ENCODE data around the gene SLAIN2. TPM values are rescaled to one million over a fixed set of nuclear protein-coding genes. Genes with fewer than 3 reads are reported as not detected.

The SLAIN2 gene
- total and polyA plus RNA-seq, 2 of the 4 experiments (the other 2 are of a cell fraction): 23.3 to 53.0 TPM

DNA sequence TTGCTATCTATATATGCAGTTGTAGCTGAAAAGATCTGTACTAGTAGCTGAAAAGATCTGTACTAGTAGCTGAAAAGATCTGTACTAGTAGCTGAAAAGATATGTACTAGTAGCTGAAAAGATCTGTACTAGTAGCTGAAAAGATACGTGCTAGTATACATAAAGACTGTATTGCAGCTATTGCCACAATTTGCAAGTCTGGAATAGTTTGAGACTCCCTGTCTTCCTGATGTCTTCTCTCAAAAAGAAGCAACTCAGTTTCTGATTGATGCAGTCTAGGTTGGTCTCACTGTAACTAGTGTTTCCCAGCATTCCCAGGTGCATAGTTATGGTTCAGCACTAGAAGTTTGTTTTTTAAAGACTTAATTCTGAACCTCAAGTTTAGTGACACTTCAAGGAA is 15.0 kb downstream of the SLAIN2 start:
- H2AK9ac ChIP-seq (replicated peaks; ENCODE audit: low read depth, low read length, poor library complexity): no peak overlapping the region
- intact Hi-C loops (cut with micrococcal nuclease) (no loop called here), dilution Hi-C loops (cut with HindIII; ENCODE audit: low sequenced_read_pairs, unreplicated experiment) (no loop called here), in situ Hi-C loops (cut with MboI; ENCODE audit: low sequenced_read_pairs) (loop anchor here (25.0 kb wide), 1 partner anchor 494 kb away; no protein-coding TSS in a partner anchor)
- no peak overlapping the region for H3K4me3 ChIP-seq (ENCODE audit: insufficient read depth, low read depth, low read length)
- no peak overlapping the region for H4K5ac ChIP-seq (ENCODE audit: low read depth, low read length)
- no CpG with 5 or more reads among the region's 1 CpG for WGBS, 2 experiments (ENCODE audit: extremely low coverage in 2 of 2, insufficient read length in 1 of 2)
- no peak overlapping the region for H3K4me2 ChIP-seq (ENCODE audit: low read depth, low read length)
- 0 out of 2 replicates have a peak, but pooled peaks cover 7% of the 10 kb centered on the region for H3K9me1 ChIP-seq (ENCODE audit: insufficient read depth, low read length)
- H3K14ac ChIP-seq (replicated peaks; ENCODE audit: low read depth, low read length): no peak overlapping the region
- ChIA-PET CTCF (interaction anchor here (0.8 kb wide), 1 partner anchor 13 kb away, joined by 3 read pairs; no protein-coding TSS in a partner anchor), POLR2A (ENCODE audit: unreplicated experiment) (no interaction called here)
- TF ChIP-seq RAD21 (IDR thresholded peaks at IDR 0.05; ENCODE audit: low read length) (no peak), RCOR1 (IDR thresholded peaks at IDR 0.05; ENCODE audit: insufficient replicate concordance, low read length) (no peak), NFE2L2 (IDR thresholded peaks at IDR 0.05; ENCODE audit: low read depth, low read length) (no peak), MAFK (IDR thresholded peaks at IDR 0.05; ENCODE audit: low read depth, low read length) (no peak), RFX5 (IDR thresholded peaks at IDR 0.05; ENCODE audit: low read depth, low read length) (no peak), MAZ (IDR thresholded peaks at IDR 0.05; ENCODE audit: borderline replicate concordance, low read depth, low read length) (no peak), SMC3 (IDR thresholded peaks at IDR 0.05; ENCODE audit: low read depth, low read length) (no peak), POLR2A (IDR thresholded peaks at IDR 0.05; ENCODE audit: low read depth, low read length) (no peak), BHLHE40 (IDR thresholded peaks at IDR 0.05; ENCODE audit: low read depth, low read length) (no peak), CEBPB (IDR thresholded peaks at IDR 0.05; ENCODE audit: low read depth, low read length) (no peak), MXI1 (IDR thresholded peaks at IDR 0.05; ENCODE audit: borderline replicate concordance, low read depth, low read length) (no peak), FOS (IDR thresholded peaks at IDR 0.05; ENCODE audit: low read depth, low read length) (no peak), CHD1 (IDR thresholded peaks at IDR 0.05; ENCODE audit: low read depth, low read length) (no peak)
- TF ChIP-seq, protein P1, sequence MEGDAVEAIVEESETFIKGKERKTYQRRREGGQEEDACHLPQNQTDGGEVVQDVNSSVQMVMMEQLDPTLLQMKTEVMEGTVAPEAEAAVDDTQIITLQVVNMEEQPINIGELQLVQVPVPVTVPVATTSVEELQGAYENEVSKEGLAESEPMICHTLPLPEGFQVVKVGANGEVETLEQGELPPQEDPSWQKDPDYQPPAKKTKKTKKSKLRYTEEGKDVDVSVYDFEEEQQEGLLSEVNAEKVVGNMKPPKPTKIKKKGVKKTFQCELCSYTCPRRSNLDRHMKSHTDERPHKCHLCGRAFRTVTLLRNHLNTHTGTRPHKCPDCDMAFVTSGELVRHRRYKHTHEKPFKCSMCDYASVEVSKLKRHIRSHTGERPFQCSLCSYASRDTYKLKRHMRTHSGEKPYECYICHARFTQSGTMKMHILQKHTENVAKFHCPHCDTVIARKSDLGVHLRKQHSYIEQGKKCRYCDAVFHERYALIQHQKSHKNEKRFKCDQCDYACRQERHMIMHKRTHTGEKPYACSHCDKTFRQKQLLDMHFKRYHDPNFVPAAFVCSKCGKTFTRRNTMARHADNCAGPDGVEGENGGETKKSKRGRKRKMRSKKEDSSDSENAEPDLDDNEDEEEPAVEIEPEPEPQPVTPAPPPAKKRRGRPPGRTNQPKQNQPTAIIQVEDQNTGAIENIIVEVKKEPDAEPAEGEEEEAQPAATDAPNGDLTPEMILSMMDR (conservative IDR thresholded peaks at IDR 0.05; ENCODE audit: low read depth, low read length): no peak
- TF ChIP-seq, protein P2, sequence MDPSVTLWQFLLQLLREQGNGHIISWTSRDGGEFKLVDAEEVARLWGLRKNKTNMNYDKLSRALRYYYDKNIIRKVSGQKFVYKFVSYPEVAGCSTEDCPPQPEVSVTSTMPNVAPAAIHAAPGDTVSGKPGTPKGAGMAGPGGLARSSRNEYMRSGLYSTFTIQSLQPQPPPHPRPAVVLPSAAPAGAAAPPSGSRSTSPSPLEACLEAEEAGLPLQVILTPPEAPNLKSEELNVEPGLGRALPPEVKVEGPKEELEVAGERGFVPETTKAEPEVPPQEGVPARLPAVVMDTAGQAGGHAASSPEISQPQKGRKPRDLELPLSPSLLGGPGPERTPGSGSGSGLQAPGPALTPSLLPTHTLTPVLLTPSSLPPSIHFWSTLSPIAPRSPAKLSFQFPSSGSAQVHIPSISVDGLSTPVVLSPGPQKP (IDR thresholded peaks at IDR 0.05; ENCODE audit: borderline replicate concordance, low read depth, low read length): no peak
- TF ChIP-seq, protein P3, sequence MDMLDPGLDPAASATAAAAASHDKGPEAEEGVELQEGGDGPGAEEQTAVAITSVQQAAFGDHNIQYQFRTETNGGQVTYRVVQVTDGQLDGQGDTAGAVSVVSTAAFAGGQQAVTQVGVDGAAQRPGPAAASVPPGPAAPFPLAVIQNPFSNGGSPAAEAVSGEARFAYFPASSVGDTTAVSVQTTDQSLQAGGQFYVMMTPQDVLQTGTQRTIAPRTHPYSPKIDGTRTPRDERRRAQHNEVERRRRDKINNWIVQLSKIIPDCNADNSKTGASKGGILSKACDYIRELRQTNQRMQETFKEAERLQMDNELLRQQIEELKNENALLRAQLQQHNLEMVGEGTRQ (IDR thresholded peaks at IDR 0.05; ENCODE audit: low read depth, low read length): no peak
- H4K20me1 ChIP-seq (ENCODE audit: insufficient read depth, low read length): peaks cover 52% of the 10 kb centered on the region
- no peak overlapping the region for H3K4ac ChIP-seq (ENCODE audit: low read depth, low read length)
- H2BK5ac ChIP-seq (ENCODE audit: low read depth, low read length, poor library complexity, severe bottlenecking): no peak overlapping the region
- no peak; the same call in 1 of the 2 replicates for ATAC-seq (ENCODE audit: low read depth)
- DNase-seq: no peak
- no peak overlapping the region for H3K23ac ChIP-seq (ENCODE audit: low read depth, low read length)
- H3K4me1 ChIP-seq (ENCODE audit: control insufficient read depth, insufficient read depth, low read length): peaks cover 5% of the 10 kb centered on the region
- H3K9ac ChIP-seq (ENCODE audit: low read depth, low read length): no peak overlapping the region
- H3K36me3 ChIP-seq (ENCODE audit: control insufficient read depth, insufficient read depth, low read length): 0 out of 2 replicates have a peak, but pooled peaks cover 2% of the 10 kb centered on the region
- no peak overlapping the region for H3K56ac ChIP-seq (ENCODE audit: extremely low read depth, insufficient read depth, low read length)
- no TSS peak for BruUV-seq (replicated peaks)
- no peak overlapping the region for H2AK5ac ChIP-seq (ENCODE audit: low read depth, low read length)
- no peak overlapping the region for H2BK15ac ChIP-seq (ENCODE audit: low read depth, low read length)
- H4K91ac ChIP-seq (ENCODE audit: insufficient read depth, low read depth, low read length): no peak overlapping the region
- no peaks in the 10 kb centered on the region for H3K9me3 ChIP-seq (ENCODE audit: control insufficient read depth, insufficient read depth, low read length)
- no peaks in the 10 kb centered on the region for H3K27me3 ChIP-seq (ENCODE audit: control insufficient read depth, insufficient read depth, low read length)
- H2AFZ ChIP-seq (replicated peaks; ENCODE audit: low read length, poor library complexity): no peak overlapping the region
- peaks cover 19 to 58% of the 10 kb centered on the region in 2 experiments for H3K79me1 ChIP-seq (ENCODE audit: low read depth in 1 of 2, low read length in 2 of 2)
- no peak overlapping the region for H4K8ac ChIP-seq (ENCODE audit: low read depth in 2 of 2, low read length in 2 of 2)
- no peak overlapping the region for H2BK120ac ChIP-seq (ENCODE audit: low read depth, low read length)
- H3K18ac ChIP-seq (ENCODE audit: low read depth, low read length): no peak overlapping the region
- no peak overlapping the region for H3K27ac ChIP-seq (ENCODE audit: insufficient read depth, low read length)
- H2BK20ac ChIP-seq (ENCODE audit: low read depth, low read length): no peak overlapping the region
